Heart right ventricle (tissue), 16 donors: Measurements from ENCODE around the gene KMT2B. TPM values are rescaled to one million over a fixed set of nuclear protein-coding genes. Genes with fewer than 3 reads are reported as not detected.
"Not testable (repeated sequence)": the region's sequence is repeated elsewhere in the genome, so short reads cannot be mapped to it uniquely, and the experiment has no call there.

Experiments
- ATAC-seq, 8 donors: fragments of 200-7000 bp; cut with Tn5 transposase; one replicate each; pipeline ENCODE4 v1.9.1; 2020; ENCODE audit warnings: mild to moderate bottlenecking in 8 of 8, moderate library complexity in 8 of 8, moderate number of reproducible peaks in 1 of 8
- DNase-seq, 2 donors: peaks; one replicate each; pipeline ENCODE4 v3.0.0-alpha.2; 2020
- H3K27ac ChIP-seq, 10 donors: fragments of 200-600 bp; sonication (generic) in 2 of 10; one replicate each; pipeline versions ENCODE4 v1.5.0 to v1.8.0; 2020 to 2022; ENCODE audit warnings: mild to moderate bottlenecking in 3 of 10
- H3K27me3 ChIP-seq, 7 donors: fragments of 200-600 bp; one replicate each; pipeline ENCODE4 v1.8.0; 2021 to 2022; ENCODE audit warnings: mild to moderate bottlenecking in 2 of 7
- H3K36me3 ChIP-seq, 9 donors: fragments of 200-600 bp; sonication (generic) in 1 of 9; one replicate each; pipeline versions ENCODE4 v1.5.0 to v1.8.0; 2020 to 2022; ENCODE audit warnings: mild to moderate bottlenecking in 2 of 9
- H3K4me1 ChIP-seq, 9 donors: fragments of 200-600 bp; sonication (generic) in 1 of 9; one replicate each; pipeline versions ENCODE4 v1.5.0 to v1.8.0; 2020 to 2022; ENCODE audit warnings: mild to moderate bottlenecking in 4 of 9
- H3K4me3 ChIP-seq, 10 donors: fragments of 200-600 bp; sonication (generic) in 2 of 10; one replicate each; pipeline versions ENCODE4 v1.5.0 to v1.8.0; 2020 to 2022; ENCODE audit warnings: mild to moderate bottlenecking in 7 of 10, moderate library complexity in 2 of 10
- H3K9me3 ChIP-seq, 11 donors: fragments of 200-600 bp in 10 of 11; sonication (generic) in 2 of 11; one replicate each; pipeline versions ENCODE4 v1.5.0 to v1.8.0; 2013 to 2022; ENCODE audit warnings: mild to moderate bottlenecking in 2 of 11, control low read depth in 1 of 11, moderate library complexity in 1 of 11
- WGBS, 2 donors: extraction: QIAGEN DNeasy Blood & Tissue Kit; methylation state at CpG; one replicate each; pipeline ENCODE4 v1.1.7; 2013; ENCODE audit warnings: inconsistent platforms in 1 of 2; 5-methylcytosine and 5-hydroxymethylcytosine counted together
- intact Hi-C, 10 donors: fragments of 100-400 bp; cut with DNase I; formaldehyde crosslinking; loops; one replicate each; pipeline versions ENCODE4 v1.11.1 to v1.14.2; 2022
- polyA plus RNA-seq, 2 donors: library from polyadenylated mRNA; stranded (reverse); fragments of 200-250 nt; gene quantifications; one replicate each; pipeline ENCODE4 v1.2.3, GENCODE V29; 2013
- total RNA-seq, 10 donors: library from RNA; stranded (reverse); fragmentation: NEBNext Ultra II Directional in 3 of 10; extraction: Animal tissue kit (Norgen Biotek cat#: 25700) in 3 of 10; gene quantifications; one replicate each; pipeline versions ENCODE4 v1.2.1 to v1.2.4, GENCODE V29; 2021 to 2023
- TF ChIP-seq, protein P1 (sequence below), 9 donors: fragments of 200-600 bp; sonication (generic) in 2 of 9; IDR thresholded peaks; one replicate each; pipeline versions ENCODE4 v1.5.0 to v1.8.0; 2021 to 2022; ENCODE audit warnings: antibody characterized with exemption in 9 of 9, mild to moderate bottlenecking in 5 of 9, moderate library complexity in 1 of 9
- donor health status: Arrhythmogenic right ventricular cardiomyopathy.
- donor health status: ischemic (EF 13 %, LVEDD 7.1; RV severe dilation, severe dysfunction).
- donor health status: healthy with polysubstance abuse.
- donor health status: DM: no; HTN: yes; CAD: no.
- donor health status: DM: no; HTN: no; CAD: no.
- donor health status: ischemic (EF 25% LVEDD 6.9; RV normal size, moderate dysfunction).
- donor health status: ischemic (EF 25% LVEDD 5.7; RV mildly dilated, moderate dysfunction).
- donor health status: healthy.
- donor health status: DM: yes; HTN: yes; CAD: no.
- donor health status: Ischemic cardiomyopathy.
- donor health status: ischemic (EF 35%, LVEDD 5.7; RV mildly dilated, moderate dysfunction).
- donor health status: nonischemic (EF 11% LVEDD 7.7; RV severe dilation, severe dysfunction).
- donor health status: DM: yes; HTN: yes; CAD: no.
- donor health status: PGD.
- donor health status: ischemic (EF 29% LVEDD 5.4; RV normal size, mild dysfunction).
- donor health status: nonischemic (EF 23%, LVEDD 6.1; RV moderate dilation, normal function).

Gene KMT2B
- total and polyA plus RNA-seq, 12 donors: 10.8 to 28.7 (median 14.8) TPM

GRCh38 chr19:35722461-35722860, 4.7 kb downstream of the KMT2B start:
- 95 to 96% methylated on average over 14 of the region's 14 CpGs for WGBS, 2 donors
- Histone ChIP-seq H3K4me1 (peaks cover 4 to 18% (median 15%) of the 10 kb centered on the region in 9 donors), H3K9me3 (no peaks in the 10 kb centered on the region), H3K27ac (no peak overlapping the region), H3K36me3 (peaks cover 12 to 80% (median 61%) of the 10 kb centered on the region in 9 donors), H3K4me3 (no peak overlapping the region), H3K27me3 (no peaks in the 10 kb centered on the region)
- ATAC-seq: no peak
- intact Hi-C loops: no loop called here
- TF ChIP-seq, protein P1, sequence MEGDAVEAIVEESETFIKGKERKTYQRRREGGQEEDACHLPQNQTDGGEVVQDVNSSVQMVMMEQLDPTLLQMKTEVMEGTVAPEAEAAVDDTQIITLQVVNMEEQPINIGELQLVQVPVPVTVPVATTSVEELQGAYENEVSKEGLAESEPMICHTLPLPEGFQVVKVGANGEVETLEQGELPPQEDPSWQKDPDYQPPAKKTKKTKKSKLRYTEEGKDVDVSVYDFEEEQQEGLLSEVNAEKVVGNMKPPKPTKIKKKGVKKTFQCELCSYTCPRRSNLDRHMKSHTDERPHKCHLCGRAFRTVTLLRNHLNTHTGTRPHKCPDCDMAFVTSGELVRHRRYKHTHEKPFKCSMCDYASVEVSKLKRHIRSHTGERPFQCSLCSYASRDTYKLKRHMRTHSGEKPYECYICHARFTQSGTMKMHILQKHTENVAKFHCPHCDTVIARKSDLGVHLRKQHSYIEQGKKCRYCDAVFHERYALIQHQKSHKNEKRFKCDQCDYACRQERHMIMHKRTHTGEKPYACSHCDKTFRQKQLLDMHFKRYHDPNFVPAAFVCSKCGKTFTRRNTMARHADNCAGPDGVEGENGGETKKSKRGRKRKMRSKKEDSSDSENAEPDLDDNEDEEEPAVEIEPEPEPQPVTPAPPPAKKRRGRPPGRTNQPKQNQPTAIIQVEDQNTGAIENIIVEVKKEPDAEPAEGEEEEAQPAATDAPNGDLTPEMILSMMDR (IDR thresholded peaks at IDR 0.05): no peak
- DNase-seq: no peak

- Histone ChIP-seq H3K9me3 (no peaks in the 10 kb centered on the region), H3K36me3 (peaks cover 14 to 85% (median 66%) of the 10 kb centered on the region in 9 donors), H3K4me3 (no peak overlapping the region), H3K27ac (no peak overlapping the region), H3K27me3 (no peaks in the 10 kb centered on the region), H3K4me1 (peaks cover 4 to 18% (median 15%) of the 10 kb centered on the region in 9 donors)
- DNase-seq: no peak
- ATAC-seq: no peak
- 90 to 94% methylated on average over 16 of the region's 16 CpGs for WGBS, 2 donors
- TF ChIP-seq, protein P1 (IDR thresholded peaks at IDR 0.05): no peak
- intact Hi-C loops: no loop called here
These were observed 5.1 kb downstream of the KMT2B start for GRCh38 chr19:35722897-35723296.

GRCh38 chr19:35723671-35724070, 5.9 kb downstream of the KMT2B start:
- WGBS, 2 donors: 94 to 95% methylated on average over 24 of the region's 24 CpGs
- DNase-seq (no peak), ATAC-seq (no peak)
- intact Hi-C loops: no loop called here
- Histone ChIP-seq H3K36me3 (peaks cover 14 to 93% (median 73%) of the 10 kb centered on the region in 9 donors), H3K4me3 (no peak overlapping the region), H3K4me1 (peaks cover 4 to 16% (median 10%) of the 10 kb centered on the region in 9 donors), H3K9me3 (no peaks in the 10 kb centered on the region), H3K27ac (no peak overlapping the region), H3K27me3 (no peaks in the 10 kb centered on the region)
- TF ChIP-seq, protein P1 (IDR thresholded peaks at IDR 0.05): no peak

GRCh38 chr19:35724132-35724531, 6.3 kb downstream of the KMT2B start:
- H3K27ac ChIP-seq, ATAC-seq, H3K4me3 ChIP-seq, H3K9me3 ChIP-seq, intact Hi-C loops, DNase-seq, H3K27me3 ChIP-seq: not testable (repeated sequence)
- Histone ChIP-seq H3K36me3 (peaks cover 14 to 97% (median 78%) of the 10 kb centered on the region in 9 donors), H3K4me1 (peaks cover under 1 to 12% (median 5%) of the 10 kb centered on the region in 9 donors)
- WGBS, 2 donors: 95 to 99% methylated on average over 7 of the region's 7 CpGs

- Histone ChIP-seq H3K27me3 (no peaks in the 10 kb centered on the region), H3K9me3 (no peaks in the 10 kb centered on the region), H3K27ac (no peak overlapping the region), H3K4me3 (no peak overlapping the region), H3K36me3 (peaks cover 14 to 100% (median 82%) of the 10 kb centered on the region in 9 donors), H3K4me1 (peaks cover 0 to 7% (median 1%) of the 10 kb centered on the region in 9 donors)
- intact Hi-C loops: no loop called here
- ATAC-seq (no peak), DNase-seq (no peak)
- WGBS, 2 donors: 96 to 98% methylated on average over 12 of the region's 12 CpGs
- TF ChIP-seq, protein P1 (IDR thresholded peaks at IDR 0.05): no peak
These were observed 6.8 kb downstream of the KMT2B start for GRCh38 chr19:35724560-35724959.
